ENCODE results near the gene BLVRB.
"Not testable (repeated sequence)": the region's sequence is repeated elsewhere in the genome, so short reads cannot be mapped to it uniquely, and the experiment has no call there.

BLVRB gene

DNA sequence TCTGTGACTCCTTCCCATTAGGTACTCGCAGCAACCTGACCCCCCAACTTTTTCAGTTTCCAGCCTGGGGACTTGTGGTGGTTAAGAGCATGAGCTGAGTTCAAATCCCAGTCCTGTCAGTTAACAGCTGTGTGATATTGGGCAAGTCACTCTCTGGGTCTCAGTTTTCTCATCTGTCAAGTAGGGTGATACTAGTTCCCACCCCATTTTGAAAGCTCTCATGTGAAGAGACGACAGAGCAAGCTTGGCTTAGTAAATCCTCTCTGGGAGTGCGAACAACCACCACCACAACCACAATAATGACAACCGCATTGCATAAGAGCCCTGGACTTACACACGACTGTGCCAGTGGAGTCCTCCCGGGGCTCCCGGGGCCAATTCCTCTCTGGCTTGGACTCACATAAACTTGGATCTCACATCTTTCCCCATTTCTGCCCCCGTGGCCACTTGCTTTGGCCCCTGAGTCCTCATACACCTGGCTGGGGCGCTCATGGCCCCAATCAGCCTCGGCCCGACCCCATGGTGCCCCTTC, 454 bp downstream of the BLVRB start:
- Histone ChIP-seq H3K9me2 (ENCODE audit: low read depth, low read length) (no peaks in the 10 kb centered on the region), H3K4me2 (ENCODE audit: low read length) (peak overlapping the region; percentile 79), H3K4me3 (ENCODE audit: low read depth, low read length, poor library complexity, severe bottlenecking) (peak overlapping the region; percentile 86), H3K79me2 (ENCODE audit: insufficient read depth, low read length) (no peaks in the 10 kb centered on the region), H4K20me1 (ENCODE audit: insufficient read depth, low read length) (no peaks in the 10 kb centered on the region), H3F3A (ENCODE audit: insufficient read depth, low read length) (no peaks in the 10 kb centered on the region), H3K9ac (ENCODE audit: low read length) (peak overlapping the region; percentile 87), H2AFZ (ENCODE audit: low read length) (peak overlapping the region; percentile 60; the same call in 1 of the 2 replicates), H3K27me3 (ENCODE audit: insufficient read depth, low read length) (peaks cover 5% of the 10 kb centered on the region; the same call in 1 of the 2 replicates), H3K9me3 (ENCODE audit: low read length) (no peaks in the 10 kb centered on the region), H3K27ac (ENCODE audit: low read depth, low read length, poor library complexity, severe bottlenecking) (peak overlapping the region; percentile 26), H3K4me1 (ENCODE audit: insufficient read depth, low read length, severe bottlenecking) (peaks cover 24% of the 10 kb centered on the region), H3K36me3 (ENCODE audit: insufficient read depth, low read length) (no peaks in the 10 kb centered on the region)
- no peak for TF ChIP-seq EZH2 (IDR thresholded peaks at IDR 0.05; ENCODE audit: borderline replicate concordance, low read length)
- TF ChIP-seq, protein P1, sequence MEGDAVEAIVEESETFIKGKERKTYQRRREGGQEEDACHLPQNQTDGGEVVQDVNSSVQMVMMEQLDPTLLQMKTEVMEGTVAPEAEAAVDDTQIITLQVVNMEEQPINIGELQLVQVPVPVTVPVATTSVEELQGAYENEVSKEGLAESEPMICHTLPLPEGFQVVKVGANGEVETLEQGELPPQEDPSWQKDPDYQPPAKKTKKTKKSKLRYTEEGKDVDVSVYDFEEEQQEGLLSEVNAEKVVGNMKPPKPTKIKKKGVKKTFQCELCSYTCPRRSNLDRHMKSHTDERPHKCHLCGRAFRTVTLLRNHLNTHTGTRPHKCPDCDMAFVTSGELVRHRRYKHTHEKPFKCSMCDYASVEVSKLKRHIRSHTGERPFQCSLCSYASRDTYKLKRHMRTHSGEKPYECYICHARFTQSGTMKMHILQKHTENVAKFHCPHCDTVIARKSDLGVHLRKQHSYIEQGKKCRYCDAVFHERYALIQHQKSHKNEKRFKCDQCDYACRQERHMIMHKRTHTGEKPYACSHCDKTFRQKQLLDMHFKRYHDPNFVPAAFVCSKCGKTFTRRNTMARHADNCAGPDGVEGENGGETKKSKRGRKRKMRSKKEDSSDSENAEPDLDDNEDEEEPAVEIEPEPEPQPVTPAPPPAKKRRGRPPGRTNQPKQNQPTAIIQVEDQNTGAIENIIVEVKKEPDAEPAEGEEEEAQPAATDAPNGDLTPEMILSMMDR (IDR thresholded peaks at IDR 0.05; ENCODE audit: low read length) = no peak

- Histone ChIP-seq H3K36me3 (ENCODE audit: insufficient read depth, low read length) (no peaks in the 10 kb centered on the region), H3K9me2 (ENCODE audit: low read depth, low read length) (no peaks in the 10 kb centered on the region), H2AFZ (ENCODE audit: low read length) (no peak overlapping the region), H3F3A (ENCODE audit: insufficient read depth, low read length) (no peaks in the 10 kb centered on the region), H4K20me1 (ENCODE audit: insufficient read depth, low read length) (no peaks in the 10 kb centered on the region), H3K4me2 (ENCODE audit: low read length) (peak overlapping the region; percentile 79), H3K4me3 (ENCODE audit: low read depth, low read length, poor library complexity, severe bottlenecking) (peak overlapping the region; percentile 86), H3K4me1 (ENCODE audit: insufficient read depth, low read length, severe bottlenecking) (peaks cover 24% of the 10 kb centered on the region), H3K9me3 (ENCODE audit: low read length) (no peaks in the 10 kb centered on the region), H3K27me3 (ENCODE audit: insufficient read depth, low read length) (peaks cover 5% of the 10 kb centered on the region; the same call in 1 of the 2 replicates), H3K27ac (ENCODE audit: low read depth, low read length, poor library complexity, severe bottlenecking) (peak overlapping the region; percentile 26), H3K79me2 (ENCODE audit: insufficient read depth, low read length) (no peaks in the 10 kb centered on the region), H3K9ac (ENCODE audit: low read length) (no peak overlapping the region)
- no peak for TF ChIP-seq EZH2 (IDR thresholded peaks at IDR 0.05; ENCODE audit: borderline replicate concordance, low read length)
- TF ChIP-seq, protein P1 (IDR thresholded peaks at IDR 0.05; ENCODE audit: low read length) = peak; percentile 67
Observed at GRCh38 chr19:40464059-40465024, 1.2 kb downstream of the BLVRB start.

DNA sequence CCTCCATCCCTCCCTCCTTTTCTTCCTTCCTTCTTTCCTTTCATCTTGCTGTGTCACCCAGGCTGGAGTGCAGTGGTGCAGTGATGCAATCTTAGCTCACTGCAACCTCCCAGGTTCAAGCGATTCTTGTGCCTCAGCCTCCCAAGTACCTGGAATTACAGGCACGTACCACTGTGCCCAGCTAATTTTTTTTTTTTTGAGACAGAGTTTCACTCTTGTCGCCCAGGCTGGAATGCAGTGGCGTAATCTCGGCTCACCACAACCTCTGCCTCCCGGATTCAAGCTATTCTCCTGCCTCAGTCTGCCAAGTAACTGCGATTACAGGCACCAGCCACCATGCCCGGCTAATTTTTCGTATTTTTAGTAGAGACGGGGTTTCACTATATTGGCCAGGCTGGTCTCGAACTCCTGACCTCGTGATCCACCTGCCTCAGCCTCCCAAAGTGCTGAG, 1.9 kb downstream of the BLVRB start:
- H3F3A ChIP-seq (ENCODE audit: insufficient read depth, low read length); H3K9ac ChIP-seq (ENCODE audit: low read length); H3K9me3 ChIP-seq (ENCODE audit: low read length); H3K79me2 ChIP-seq (ENCODE audit: insufficient read depth, low read length); H3K4me3 ChIP-seq (ENCODE audit: low read depth, low read length, poor library complexity, severe bottlenecking); H3K27me3 ChIP-seq (ENCODE audit: insufficient read depth, low read length); H3K9me2 ChIP-seq (ENCODE audit: low read depth, low read length); H4K20me1 ChIP-seq (ENCODE audit: insufficient read depth, low read length); H3K27ac ChIP-seq (ENCODE audit: low read depth, low read length, poor library complexity, severe bottlenecking); H3K36me3 ChIP-seq (ENCODE audit: insufficient read depth, low read length); H2AFZ ChIP-seq (ENCODE audit: low read length); H3K4me2 ChIP-seq (ENCODE audit: low read length): not testable (repeated sequence)
- peaks cover 24% of the 10 kb centered on the region for H3K4me1 ChIP-seq (ENCODE audit: insufficient read depth, low read length, severe bottlenecking)

Data from OCI-LY1 (cell line).